Hippocampal formation (tissue), 2 donors: ENCODE results near the gene KIF5B.
"Not testable (repeated sequence)": the region's sequence is repeated elsewhere in the genome, so short reads cannot be mapped to it uniquely, and the experiment has no call there.

Experiments used
- DNase-seq, 2 donors: peaks; one replicate each; lab custom pipeline; 2025; lab: John Stamatoyannopoulos, UW

KIF5B gene

DNA sequence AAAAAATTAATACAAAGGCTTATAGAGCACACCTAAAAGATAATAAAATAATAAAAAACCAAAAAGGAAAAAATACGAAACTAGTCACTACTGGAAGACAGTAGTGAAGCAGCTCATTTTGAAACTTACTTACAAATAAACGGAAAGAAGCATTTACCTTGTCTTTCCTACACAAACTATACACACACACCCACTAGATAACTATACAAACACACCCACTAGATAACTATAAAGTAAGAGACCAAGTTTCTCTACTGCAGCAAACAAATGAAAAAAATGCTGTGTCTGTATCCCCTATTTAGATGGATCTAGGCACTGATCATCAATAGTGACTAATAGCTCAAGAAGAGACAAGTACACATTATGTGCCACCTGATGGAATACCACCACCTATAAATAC is 49.2 kb downstream of the KIF5B start:
- no peak for DNase-seq

DNA sequence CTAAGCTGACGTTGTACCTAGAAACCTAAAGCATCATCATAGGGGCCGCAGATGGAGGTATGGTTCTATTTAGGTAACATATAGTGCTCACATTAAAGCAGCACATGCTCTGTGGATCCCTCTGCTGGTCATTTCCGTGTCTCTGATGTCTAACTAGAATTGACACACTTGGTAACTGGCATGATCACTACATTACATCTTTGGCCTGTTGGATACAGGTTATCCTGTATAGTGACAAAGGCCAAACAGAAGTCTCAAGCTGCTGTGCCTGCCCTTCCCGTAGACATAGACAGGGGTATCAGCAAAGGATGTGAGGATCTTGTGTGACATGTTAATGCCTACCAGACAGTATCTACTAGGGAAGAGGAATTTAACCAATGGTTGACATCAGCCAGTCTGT is 51.2 kb downstream of the KIF5B start:
- DNase-seq, result peak; percentile 11 to 26

DNA sequence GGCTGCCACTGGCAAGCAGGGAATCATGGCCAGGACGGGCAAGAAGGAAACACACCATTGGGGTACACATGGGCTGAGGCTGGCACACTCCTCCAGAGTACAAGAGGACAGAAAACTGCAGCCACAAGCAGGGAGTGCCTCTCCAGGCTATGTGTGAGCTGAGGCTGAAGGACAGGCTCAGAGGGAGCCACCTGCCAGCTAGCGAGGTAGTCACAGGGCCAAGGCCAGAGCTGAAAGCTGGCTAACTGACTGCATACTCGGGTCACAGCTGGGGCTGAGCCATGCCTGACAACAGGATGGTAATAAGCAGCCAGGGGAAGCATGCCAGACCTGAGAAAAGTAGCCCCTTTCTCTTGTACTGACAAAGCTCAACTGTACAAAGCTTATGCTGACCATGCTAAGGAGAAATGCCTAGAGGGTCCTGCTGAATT is 52.0 kb downstream of the KIF5B start:
- DNase-seq, result peak in 1 of 2 donors; percentile 28

DNA sequence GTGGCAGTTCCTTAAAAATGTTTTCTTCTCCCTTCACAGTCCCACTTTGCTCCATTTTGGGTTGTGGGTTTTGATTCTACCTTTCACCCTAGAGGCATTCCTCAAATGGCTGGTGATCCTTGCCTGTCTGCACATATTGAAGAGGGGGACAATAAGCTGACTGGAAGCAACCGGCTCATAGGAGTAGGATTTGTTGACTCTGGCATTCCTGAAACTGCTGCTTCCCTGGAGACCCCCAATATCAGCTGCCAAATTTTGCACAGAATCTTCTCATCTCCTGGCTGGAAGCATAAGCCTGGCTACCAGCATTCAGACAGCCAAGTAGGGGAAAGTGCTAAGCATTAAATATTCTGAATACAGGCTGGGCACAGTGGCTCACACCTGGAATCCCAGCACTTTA is 53.7 kb downstream of the KIF5B start:
- no peak for DNase-seq

DNA sequence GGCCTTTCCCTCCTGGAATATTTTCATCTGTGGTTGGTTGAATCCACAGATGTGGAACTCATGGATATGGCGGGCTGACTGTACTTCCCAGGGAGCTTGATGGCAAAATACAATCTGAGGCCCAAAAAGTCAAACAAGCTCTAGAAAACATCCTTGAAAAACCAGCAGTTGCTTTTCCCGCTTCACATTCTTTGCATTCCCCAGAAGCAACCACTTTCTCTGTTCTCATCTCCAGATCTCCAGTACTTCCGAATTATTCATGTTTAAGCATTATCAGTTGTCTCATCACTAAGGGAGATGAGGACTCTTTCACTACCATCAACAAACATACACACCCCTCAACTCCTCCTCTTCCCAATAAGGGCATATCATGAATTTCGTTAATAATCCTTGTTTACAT is 55.3 kb downstream of the KIF5B start:
- no peak for DNase-seq

DNA sequence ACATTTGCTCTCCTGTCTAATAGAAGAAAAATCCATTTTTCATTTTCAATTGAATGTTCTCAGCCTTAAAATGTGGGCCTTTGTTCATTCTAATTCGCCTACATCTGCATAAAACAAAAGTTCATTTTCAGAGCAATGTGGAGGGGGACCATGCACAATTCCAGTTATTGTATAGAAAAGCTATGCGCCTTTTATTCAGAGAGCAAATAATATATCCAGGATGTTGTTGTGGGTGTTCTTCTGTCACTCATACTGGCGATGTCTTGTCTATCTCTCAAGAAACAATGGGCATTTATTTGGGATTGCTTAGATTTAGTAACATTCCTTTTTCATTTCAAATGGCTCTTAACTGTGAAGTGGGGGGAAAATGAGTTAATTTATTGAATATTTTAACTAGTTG is 56.4 kb downstream of the KIF5B start:
- no peak for DNase-seq

DNA sequence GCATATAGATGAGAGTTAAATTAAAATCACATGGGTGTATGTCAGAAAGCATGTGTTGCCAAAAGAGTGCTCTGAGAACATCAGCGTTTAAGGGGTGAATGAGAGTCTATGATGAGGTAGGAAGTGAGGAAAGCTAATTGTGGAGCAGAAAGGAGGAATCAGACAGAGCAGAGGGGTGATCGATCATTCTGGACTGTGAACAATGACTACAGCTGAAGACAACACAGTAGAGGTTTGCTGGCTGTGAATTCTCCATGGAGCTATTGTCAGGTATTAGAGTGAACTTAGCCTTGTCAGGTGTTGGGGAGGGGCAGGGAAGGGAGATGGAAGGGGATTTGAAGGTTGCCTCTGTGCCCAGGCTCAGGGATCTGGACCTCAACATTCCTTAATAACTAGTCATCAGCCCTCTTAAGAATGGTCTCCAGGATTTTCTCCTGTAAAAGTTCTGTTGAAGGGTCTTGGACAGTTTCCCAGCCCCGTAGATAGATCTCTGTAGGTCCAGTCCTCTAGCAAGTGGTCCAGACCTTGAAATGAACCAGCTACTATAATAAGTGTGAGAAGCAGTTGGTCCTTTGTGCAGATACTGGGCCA is 57.1 kb downstream of the KIF5B start:
- no peak for DNase-seq

DNA sequence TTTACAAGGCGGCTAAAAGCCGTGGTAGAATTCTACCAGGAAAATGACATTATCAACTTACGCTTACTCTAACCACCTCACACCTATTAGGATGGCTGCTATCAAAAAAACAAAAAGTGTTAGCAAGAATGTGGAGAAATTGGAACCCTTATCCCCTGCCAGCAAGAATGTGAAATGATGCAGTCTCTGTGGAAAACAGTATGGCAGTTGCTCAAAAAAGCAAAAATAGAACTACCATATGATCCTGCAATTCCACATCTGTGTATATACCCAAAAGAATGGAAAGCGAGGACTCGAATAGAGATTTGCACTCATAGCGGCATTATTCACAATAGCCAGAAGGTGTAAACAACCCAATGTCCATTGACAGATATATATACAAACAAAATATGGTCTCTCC is 61.3 kb downstream of the KIF5B start:
- no peak for DNase-seq

DNA sequence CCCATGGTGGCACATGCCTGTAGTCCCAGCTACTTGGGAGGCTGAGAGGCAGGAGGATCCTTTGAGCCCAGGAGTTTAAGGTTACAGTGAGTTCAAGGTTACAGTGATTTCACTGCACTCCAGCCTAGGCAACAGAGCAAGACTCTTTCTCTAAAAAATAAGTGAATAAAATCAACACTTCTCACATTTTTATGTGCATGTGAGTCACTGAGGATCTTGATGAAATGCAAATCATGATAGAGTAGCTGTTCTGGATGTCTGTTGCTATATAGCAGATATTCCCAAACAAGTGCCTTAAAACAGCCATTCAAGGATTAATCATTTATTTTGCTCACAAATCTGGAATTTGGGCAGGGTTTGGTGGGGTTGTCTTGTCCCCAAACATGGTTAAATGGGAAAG is 65.3 kb downstream of the KIF5B start:
- DNase-seq, result no peak

DNA sequence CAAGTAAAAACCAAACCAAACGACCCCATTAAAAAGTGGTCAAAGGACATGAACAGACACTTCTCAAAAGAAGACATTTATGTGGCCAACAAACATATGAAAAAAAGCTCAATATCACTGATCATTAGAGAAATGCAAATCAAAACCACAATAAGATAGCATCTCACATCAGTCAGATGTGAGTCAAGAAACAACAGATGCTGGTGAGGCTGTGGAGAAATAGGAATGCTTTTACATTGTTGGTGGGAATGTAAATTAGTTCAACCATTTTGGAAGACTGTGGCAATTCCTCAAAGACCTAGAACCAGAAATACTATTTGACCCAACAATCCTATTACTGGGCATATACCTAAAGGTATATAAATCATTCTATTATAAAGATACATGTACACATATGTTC is 68.4 kb downstream of the KIF5B start:
- DNase-seq, result not testable (repeated sequence)

DNA sequence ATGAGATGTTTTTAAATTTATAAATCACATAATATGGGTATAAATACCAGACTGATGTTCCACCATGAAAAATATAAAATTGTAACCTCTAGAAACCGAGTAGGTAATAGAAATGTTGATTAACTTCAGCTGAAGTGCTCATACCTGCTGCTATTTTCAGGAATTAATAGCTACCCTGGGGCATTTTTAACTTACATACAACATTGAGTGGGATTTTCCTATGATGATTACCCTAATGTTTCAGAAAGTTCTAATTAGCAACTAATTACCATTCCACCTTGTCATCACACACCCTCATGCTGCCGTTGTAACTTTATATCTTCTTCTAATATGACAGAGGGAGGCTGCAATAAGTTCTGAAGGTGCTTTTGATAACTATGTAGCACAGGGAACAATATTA is 74.1 kb downstream of the KIF5B start:
- DNase-seq, result no peak

DNA sequence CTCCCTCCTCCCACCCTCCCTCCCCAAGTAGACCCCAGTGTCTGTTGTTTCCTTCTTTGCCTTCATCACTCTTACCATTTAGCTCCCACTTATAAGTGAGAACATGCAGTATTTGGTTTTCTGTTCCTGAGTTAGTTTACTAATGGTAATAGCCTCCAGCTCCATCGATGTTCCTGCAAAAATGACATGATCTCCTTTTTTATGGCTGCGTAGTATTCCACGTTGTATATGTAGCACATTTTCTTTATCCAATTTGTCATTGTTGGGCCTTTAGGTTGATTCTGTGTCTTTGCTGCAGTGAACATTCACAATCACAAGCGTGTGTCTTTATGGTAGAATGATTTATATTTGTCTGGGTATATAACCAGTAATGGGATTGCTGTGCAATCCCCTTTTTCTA is 75.8 kb downstream of the KIF5B start:
- no peak for DNase-seq

DNA sequence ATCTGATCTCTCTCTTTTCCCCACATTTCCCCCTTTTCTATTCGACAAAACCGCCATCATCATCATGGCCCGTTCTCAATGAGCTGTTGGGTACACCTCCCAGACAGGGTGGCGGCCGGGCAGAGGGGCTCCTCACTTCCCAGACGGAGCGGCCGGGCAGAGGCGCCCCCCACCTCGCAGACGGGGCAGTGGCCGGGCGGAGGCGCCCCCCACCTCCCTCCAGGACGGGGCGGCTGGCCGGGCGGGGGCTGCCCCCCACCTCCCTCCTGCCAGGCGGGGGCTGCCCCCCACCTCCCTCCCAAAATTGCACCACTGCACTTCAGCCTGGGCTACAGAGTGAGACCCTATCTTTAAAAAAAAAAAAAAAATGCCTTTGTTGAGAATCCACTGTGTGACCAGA is 77.2 kb downstream of the KIF5B start:
- not testable (repeated sequence) for DNase-seq

DNA sequence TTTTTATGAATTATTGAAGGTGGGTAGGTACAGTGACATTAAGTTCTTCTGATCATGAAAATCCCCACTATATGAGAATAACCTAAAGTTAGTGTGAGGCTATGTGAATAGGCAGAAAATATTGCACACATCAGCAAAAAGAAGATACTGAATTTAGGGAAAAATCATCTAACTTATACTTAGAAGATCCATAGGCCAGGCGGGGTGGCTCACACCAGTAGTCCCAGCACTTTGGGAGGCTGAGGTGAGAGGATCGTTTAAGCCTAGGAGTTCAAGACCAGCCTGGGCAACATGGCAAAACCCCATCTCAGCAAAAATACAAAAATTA is 78.1 kb downstream of the KIF5B start:
- no peak for DNase-seq

DNA sequence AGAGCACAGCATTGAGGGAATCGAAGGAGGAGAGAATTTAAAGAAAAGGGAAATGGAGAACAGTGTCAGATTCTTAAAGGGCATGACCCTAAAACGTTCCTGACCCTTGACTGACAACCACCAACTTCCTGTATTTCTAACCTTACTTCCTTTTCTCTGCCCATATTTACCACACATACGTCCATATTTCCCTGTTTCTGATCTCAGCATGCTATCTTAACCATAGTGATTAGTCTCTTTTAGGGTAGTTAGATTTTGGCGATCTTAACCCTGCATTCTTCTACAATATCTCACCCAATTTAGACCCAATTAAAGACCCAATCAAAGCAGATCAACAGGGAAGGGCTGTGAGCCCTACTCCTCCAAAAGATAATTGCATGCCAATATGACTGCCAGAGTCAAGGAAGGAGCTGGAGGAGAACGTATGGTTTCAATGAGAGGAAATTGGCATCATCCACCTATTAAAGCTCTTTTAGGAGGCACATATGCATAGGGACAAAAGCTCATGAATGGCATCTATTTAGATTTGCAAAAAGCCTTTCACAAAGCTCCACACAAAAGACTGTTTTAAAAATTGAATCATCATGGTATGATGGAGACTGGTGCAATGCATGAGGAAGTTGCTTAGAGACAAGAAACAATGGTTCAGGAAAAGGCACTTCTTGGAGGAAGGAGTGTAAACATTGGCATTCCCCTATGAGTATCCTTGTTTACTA is 78.6 kb downstream of the KIF5B start:
- DNase-seq, result peak in 1 of 2 donors; percentile 73

DNA sequence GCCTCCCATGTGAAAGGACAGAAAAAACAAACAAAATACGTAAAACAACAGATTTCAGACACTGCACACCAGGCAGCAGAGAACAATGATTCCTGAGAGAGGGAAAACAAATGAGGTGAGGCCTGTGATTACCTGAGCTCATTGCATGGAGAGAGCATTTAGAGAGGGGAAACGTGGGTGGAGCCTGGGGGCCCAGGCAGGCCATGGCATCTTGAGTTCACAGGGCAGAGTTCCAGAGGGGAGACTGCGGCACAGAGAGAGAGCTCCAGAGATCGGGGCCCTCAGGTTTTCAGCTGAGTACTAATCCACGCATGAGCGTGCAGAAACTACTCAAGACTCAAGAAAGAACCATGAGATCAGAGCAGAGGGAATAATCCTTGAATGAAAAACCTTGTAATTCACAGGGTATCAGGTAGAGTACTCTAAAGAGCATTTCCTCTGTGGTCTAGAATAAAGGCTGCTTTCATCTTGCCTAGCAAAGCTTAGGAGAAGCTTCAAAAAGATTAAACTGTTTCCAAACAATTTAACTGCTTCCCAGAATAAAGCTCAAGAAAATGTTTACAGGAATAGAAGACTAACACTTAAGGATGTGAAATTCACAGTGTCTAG is 81.0 kb downstream of the KIF5B start:
- no peak for DNase-seq

DNA sequence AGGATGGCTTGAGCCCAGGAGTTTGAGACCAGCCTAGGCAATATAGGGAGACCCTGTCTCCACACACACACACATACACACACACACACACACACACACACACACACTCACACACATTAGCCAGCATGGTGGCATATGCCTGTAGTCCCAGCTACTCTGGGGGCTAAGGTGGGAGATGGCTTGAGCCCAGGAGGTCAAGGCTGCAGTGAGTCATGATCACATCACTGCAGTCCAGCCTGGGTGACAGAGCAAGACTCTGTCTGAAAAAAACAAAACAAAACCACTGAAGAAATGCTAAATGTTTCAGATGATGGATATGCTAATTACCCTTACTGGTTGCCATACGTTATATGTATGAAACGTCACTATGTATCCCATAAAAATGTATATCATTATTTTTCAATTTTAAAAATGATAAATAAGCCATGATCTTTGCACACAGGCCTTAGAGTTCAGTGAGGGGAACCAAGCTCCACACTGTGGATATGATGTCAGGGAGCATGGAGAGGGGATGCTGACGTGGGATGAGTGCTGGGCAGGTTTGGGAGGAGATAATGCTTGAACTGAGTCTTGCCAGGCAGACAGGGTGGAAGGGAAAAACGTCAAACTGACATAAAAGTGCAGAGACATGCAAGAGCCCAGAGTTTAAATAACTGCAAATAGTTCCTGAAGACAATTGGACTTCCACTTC is 81.6 kb downstream of the KIF5B start:
- no peak for DNase-seq

DNA sequence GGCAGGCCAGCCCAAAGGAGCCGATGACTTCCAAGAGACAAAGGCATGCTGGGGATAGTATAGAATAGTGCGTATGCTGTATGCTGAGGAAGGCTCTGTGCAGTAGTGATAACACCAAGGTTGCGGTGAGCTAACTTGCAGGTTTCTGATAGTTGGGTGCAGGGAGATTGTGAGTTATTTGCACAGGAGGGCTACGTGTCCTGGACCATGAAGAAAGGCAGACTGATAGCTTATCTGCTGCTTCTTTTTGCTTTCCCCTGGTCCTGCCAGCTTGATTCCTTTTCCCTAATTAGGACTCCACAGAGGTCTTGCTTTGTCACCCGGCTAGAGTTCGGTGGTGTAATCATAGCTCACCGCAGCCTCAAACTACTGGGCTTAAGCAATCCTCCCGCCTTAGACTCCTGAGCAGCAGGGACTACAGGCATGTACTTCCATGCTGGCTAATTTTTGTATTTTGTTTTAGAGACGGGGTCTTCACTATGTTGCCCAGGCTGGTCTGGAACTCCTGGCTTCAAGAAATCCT is 83.6 kb downstream of the KIF5B start:
- no peak for DNase-seq

DNA sequence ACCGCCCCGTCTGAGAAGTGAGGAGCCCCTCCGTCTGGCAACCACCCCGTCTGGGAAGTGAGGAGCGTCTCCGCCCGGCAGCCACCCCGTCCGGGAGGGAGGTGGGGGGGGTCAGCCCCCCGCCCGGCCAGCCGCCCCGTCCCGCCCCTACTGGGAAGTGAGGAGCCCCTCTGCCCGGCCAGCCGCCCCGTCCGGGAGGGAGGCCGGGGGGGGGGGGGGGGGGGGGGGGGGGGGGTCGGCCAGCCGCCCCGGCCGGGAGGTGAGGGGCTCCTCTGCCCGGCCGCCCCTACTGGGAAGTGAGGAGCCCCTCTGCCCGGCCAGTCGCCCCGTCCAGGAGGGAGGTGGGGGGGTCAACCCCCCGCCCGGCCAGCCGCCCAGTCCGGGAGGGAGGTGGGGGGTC is 86.4 kb downstream of the KIF5B start:
- DNase-seq, result not testable (repeated sequence)

DNA sequence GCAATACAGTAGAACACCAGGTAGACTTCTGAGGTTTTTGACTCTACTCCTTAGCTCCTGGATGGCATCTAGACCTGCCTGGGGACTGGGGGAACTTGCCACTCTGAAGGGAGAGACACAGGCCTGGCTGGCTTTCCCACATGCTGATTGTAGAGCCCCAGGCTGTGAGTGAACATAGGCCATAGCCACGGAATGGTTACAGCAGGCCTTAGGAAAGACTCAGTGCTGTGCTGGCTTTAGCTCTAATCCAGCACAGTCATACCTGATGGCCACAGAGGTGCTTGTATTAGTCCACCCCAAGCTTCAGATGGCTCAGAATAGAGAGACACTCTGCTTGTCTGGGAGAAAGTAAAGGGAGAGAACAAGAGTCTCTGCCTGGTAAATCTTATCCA is 92.6 kb downstream of the KIF5B start:
- no peak for DNase-seq

DNA sequence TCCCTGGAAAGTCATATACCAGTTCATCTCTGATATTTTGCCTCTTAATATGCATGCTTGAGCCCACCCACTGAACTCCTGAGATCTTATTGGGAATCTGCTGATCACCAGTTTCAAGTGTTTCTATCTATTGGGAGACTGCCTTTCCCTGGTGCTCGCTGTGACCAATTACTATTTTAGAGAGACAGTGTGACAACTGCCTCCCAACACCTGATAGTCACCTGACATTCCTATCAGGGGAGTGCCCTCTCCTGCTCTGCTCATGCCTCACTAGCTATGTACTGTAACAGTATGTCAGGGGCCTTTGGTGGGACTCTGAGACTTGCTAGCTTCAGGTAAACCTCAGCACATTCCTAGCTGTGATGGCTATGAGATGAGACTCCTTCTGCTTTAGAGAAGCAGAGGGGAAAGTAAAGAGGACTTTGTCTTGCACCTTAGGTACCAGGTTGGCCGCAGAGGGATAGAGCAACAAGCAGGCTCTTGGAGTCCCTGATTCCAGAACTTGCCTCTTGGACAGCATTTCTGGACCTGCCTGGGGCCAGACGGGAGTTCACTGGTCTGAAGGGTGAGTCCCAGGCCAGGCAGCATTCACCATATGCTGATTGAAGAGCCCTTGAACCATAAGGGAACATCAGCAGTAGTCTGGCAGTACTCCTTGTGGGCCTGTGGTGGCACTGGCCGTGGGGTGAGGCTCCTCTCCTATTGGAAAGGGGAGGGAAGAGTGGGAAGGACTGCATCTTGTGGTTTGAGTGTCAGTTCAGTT is 93.2 kb downstream of the KIF5B start:
- DNase-seq, result no peak
